HG02943 (cell line): ENCODE data around the gene IER3IP1.
A peak's percentile ranks its signal among the peaks of the same experiment; 100 is the strongest.
"Not testable (repeated sequence)": the region's sequence is repeated elsewhere in the genome, so short reads cannot be mapped to it uniquely, and the experiment has no call there.

ENCODE experiments used
- ATAC-seq: cut with Tn5 transposase; IDR thresholded peaks from one replicate; pipeline ENCODE4 v1.9.1; 2021; ENCODE audit warnings: mild to moderate bottlenecking, low read depth, moderate library complexity; ENCODE audit not compliant: unreplicated experiment

The IER3IP1 gene, protein sequence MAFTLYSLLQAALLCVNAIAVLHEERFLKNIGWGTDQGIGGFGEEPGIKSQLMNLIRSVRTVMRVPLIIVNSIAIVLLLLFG

GRCh38 chr18:47175898-47176575, at the start of gene IER3IP1:
Gene IER3IP1, minus strand, starts transcription at chr18:47176364. Its CDS starts 87 bp downstream, at chr18:47176277.
- ATAC-seq, result peak; percentile 84

GRCh38 chr18:47215554-47216138, 39.5 kb upstream of the IER3IP1 start:
- no peak for ATAC-seq

DNA sequence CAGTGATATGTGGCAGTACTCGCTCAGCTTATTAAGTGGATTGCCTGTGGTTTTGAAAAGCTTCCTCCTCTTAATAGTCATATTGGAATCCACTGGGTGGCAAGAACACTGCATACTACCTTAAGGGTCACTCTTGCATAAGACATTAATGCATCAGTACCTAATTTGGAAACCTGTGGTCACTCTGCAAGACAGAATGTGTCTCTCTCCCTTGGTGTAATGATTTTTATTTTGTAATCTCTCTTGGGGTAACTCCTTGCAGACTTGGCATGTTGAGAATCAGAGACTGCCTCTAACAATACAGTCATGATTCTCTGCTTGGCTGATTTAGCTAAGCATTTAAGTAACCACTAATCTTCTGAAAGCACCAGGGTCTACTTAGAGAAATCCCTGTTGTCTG, 33.0 kb upstream of the IER3IP1 start:
- ATAC-seq, result no peak

DNA sequence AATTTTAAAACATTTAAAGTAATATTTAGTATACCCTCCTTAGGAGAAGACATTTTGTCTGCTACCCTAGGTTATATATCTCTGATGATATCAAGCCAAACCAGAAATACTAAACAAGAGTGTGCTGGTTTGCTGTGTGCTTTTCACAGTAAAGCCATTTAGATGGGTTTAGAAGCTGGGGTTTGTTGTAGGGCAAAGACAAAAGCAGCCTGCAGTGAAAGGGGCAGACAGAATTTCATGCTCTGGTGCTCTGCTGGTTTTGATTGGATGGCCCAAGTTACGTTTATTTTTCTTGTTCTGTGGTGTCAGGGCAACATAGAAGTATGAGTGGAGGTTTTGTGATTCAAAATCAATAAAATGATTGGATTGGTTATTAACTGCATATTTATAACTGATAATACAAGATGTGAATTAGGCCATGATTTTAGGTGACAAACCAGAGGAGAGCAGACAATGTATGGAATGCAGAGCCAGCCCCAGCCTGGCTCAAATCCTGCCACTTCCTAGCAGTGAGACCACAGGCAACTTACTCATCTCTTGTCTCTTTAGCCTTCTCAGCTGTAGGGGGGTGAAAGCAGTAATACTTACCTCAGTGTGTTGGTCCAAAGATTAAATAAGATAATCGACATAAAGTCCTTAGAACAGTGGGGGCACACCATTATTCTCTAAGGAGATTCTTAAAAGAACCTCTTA, 30.9 kb upstream of the IER3IP1 start:
- ATAC-seq, result no peak

GRCh38 chr18:47204908-47205522, 28.9 kb upstream of the IER3IP1 start:
- ATAC-seq, result no peak

DNA sequence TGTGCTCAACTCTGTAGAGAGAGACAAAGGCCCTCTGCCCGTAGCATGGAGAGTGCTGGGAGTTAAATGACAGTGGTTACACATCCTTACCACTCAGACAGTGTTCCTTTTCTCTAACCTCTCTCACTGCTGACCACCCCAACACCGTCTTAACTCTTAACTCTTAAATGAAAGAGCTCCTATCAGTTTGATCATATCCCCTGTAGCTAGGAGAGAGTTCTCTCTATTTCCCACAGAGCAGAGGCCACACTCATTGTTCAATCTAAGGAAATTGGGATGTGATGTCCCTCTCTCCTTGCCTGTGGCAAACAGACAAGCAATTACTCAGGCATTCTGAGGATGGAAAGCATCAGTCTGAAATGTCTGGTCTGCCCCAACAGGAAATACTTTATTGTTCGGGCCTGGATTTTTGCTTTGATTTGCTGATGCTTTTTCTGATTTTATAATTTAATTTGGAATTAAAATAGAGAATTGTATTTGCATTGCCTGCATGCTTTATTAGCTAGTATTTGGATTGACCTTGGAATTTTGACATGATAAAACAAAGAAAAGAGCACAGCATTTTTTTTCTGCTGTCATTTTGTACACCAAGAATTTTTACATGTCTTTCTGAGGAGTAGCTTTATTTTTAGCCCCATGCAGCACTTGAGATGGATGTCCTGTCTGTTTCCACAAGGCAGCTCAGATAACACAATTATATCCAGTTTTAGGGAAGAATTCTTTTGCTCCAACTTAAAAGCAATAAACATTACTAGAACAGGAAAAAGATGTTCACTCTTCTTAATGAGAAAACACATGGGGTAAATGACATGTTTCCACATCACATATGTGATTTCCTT, 27.7 kb upstream of the IER3IP1 start:
- no peak for ATAC-seq

DNA sequence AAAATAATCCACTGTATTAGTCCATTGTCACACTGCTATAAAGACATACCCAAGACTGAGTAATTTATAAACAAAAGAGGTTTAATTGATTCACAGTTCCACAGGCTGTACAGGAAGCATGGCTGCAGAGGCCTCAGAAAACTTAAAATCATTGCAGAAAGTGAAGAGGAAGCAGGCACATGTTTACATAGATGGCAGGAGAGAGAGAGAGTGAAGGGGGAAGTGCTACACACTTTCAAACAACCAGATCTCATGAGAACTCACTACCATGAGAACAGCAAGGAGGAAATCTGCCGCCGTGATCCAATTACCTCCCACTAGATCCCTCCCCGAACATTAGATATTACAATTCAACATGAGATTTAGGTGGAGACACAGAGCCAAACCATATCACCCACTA, 19.8 kb upstream of the IER3IP1 start:
- not testable (repeated sequence) for ATAC-seq

DNA sequence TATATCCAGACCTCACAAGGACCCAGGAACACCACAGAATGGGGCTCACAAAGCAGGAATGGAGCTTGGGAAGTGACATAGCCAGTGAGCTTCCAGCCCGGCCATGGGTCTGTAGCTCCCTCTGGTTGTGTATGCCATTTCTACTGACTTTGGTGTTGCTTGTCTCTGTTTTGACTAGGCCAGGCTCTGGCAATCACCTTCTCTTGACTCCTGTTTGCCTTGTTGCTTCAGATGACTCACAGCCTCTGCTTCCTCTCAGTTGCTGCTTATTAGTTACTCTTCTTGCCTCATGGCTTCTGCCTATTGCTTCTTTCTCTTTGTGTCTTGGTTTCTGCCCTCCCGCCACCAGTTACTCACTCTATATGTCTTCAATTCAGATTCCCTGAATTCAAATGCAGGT, 15.8 kb upstream of the IER3IP1 start:
- no peak for ATAC-seq

GRCh38 chr18:47187721-47188120, 11.6 kb upstream of the IER3IP1 start:
- ATAC-seq, result no peak

GRCh38 chr18:47184419-47185050, 8.4 kb upstream of the IER3IP1 start:
- no peak for ATAC-seq

- not testable (repeated sequence) for ATAC-seq
Observed at GRCh38 chr18:47182156-47182555, 6.0 kb upstream of the IER3IP1 start.

DNA sequence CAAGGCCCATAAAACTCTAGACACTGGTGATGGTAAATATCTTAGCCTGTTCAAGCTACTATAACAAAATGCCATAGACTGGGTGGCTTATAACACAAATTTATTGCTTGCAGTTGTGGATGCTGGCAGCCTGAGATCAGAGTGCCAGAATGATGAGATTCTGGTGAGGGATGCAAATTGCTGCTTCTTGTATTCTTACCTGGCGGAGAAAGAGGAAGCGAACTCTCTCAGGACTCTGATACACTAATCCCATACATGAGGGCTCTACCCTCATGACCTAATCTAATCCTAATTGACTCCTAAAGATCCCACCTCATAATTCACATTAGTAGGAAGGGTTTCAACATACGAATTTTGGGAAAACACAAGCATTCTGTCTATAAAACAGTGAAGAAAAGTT, 4.6 kb upstream of the IER3IP1 start:
- no peak for ATAC-seq

DNA sequence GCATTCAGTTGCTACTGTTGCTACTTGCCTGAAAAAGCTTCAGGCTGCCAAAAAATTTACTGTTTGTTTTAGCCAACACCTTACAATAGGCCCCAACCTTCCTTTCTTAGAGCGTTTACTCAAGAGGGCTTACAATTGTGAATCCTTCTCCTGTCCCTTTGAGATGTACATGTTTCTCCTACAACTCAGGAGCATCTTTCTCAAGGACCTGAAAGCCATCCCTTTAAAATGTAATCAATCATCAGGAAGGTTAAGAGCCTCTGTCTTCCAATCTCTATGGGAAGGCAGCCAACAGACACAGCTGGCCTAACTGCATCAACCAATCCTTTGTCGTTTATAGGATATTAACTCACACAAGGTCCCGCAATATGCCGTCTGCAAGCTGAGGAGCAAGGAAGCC, 3.4 kb upstream of the IER3IP1 start:
- no peak for ATAC-seq

DNA sequence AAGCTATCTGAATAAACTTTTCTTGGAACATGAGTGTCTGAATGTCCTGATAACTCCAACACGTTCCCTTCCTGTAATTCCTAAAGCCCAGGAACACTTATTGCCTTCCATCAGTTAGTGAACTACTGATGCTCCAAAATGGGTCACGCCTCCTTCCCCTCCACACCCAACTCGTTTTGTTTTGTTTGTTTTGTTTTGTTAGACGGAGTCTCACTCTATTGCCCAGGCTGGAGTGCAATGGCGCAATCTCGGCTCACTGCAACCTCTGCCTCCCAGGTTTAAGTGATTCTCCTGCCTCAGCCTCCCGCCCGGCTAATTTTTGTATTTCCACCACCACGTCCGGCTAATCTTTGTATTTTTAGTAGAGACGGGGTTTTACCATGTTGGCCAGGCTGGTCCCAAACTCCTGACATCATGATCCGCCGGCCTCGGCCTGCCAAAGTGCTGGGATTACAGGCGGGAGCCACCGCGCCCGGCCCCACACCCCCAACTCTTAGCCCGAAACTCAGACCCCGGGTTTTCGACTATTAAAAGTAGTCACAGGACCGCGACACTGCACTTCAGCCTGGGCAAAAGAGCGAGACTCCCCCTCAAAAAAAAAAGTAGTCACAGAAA, 774 bp downstream of the IER3IP1 start:
- peak; percentile 25 for ATAC-seq

DNA sequence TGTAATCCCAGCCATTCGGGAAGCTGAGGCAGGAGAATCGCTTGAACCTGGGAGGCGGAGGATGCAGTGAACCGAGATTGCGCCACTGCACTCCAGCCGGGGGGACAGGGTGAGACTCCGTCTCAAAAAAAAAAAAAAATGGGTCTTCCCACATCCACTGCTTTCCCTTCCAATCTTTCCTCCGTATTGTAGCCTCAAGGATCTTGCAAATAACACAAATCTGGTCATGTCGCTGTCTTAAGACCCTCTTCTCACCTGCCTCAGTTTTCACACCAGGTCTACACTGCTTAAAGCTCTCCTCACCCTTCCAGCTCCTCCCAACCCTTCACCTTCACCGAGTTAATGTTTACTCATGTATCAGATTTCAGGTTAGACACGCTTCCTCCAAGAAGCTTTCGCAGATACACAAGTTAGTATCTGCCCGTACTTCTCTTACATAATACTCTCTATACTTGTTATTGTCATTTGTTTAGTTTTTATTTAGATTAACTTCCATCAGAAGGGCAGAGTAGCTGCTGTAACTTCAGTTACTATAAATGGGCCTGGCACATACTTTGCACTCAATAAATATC, 1.5 kb downstream of the IER3IP1 start:
- ATAC-seq, result no peak

- ATAC-seq, result no peak
Observed at GRCh38 chr18:47172476-47172875, 3.7 kb downstream of the IER3IP1 start.

DNA sequence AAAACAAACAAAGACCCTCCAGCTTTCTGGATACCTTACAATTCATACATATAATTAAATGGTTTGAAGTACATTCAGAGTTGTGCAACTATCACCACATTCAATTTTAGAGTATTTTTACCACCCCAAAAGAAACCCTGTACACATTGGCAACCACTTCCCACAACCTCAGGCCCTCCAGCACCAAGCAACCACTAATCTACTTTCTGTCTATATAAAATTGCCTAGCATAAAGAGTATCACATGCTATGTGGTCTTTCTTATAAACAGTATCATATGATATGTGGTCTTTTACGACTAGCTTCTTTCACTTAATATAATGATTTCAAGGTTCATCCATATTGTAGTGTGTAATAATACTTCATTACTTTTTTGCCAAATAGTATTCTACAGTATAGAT, 7.3 kb downstream of the IER3IP1 start:
- ATAC-seq, result no peak

DNA sequence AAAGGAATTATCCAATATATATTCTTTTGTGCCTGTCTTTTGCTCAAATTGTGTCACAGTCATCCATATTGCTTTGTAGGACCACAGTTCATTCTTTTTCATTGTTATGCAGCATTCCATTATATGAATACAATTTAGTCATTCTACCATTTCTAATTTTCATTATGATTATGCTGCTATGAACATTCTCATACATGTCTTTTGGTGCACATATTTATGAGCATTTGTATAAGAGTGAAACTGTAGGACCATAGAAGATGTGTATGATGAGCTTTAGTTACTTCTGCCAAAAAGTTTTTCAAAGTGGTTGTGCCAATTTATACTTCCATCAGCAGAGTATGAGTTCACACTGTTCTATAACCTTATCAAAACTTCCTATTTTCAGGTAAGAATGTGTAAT, 7.7 kb downstream of the IER3IP1 start:
- ATAC-seq, result no peak

- ATAC-seq, result no peak
Observed at GRCh38 chr18:47166294-47166693, 9.9 kb downstream of the IER3IP1 start.
